Measurements from ENCODE around the gene TMOD1. TPM values are rescaled to one million over a fixed set of nuclear protein-coding genes. Genes with fewer than 3 reads are reported as not detected.
A peak's percentile ranks its signal among the peaks of the same experiment; 100 is the strongest.

TMOD1 gene
- total and polyA plus RNA-seq, 9 donors: 37.1 to 77.2 (median 64.0) TPM

DNA sequence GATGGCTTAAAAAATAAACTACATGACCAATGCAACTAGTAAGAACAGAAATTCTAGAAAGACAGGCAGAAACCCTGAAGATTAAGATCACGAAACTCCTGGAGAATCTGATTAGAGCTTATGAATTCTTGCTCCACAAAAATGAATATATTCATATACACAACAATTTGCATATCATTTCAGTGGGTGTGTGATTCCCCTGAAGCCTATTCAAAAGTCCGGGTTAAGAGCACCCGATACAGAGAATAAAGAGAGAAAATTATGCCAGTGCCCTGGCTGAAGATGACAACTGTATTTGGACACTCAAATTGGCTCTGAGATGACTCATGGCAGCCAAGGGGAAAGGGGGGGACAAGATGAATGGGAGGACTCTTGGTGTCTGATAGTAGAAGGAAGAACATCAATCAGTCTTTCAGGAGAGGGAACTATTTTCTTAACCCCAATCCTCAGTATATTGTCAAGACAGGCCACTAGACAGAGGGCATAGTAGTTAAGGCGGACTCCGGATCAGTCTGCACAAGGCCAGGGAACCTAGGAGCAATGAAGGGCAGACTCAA, 6.0 kb downstream of the TMOD1 start:
- no peaks in the 10 kb centered on the region for H3K9me3 ChIP-seq
- WGBS, 3 donors: 86 to 90% (median 87%) methylated on average over 5 of the region's 5 CpGs
- H3K27me3 ChIP-seq: no peaks in the 10 kb centered on the region
- peak in 1 of 5 donors; percentile 3 for DNase-seq
- TF ChIP-seq EP300 (IDR thresholded peaks at IDR 0.05): no peak
- TF ChIP-seq, protein P1, sequence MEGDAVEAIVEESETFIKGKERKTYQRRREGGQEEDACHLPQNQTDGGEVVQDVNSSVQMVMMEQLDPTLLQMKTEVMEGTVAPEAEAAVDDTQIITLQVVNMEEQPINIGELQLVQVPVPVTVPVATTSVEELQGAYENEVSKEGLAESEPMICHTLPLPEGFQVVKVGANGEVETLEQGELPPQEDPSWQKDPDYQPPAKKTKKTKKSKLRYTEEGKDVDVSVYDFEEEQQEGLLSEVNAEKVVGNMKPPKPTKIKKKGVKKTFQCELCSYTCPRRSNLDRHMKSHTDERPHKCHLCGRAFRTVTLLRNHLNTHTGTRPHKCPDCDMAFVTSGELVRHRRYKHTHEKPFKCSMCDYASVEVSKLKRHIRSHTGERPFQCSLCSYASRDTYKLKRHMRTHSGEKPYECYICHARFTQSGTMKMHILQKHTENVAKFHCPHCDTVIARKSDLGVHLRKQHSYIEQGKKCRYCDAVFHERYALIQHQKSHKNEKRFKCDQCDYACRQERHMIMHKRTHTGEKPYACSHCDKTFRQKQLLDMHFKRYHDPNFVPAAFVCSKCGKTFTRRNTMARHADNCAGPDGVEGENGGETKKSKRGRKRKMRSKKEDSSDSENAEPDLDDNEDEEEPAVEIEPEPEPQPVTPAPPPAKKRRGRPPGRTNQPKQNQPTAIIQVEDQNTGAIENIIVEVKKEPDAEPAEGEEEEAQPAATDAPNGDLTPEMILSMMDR (IDR thresholded peaks at IDR 0.05): no peak
- no peak for TF ChIP-seq POLR2A (IDR thresholded peaks at IDR 0.05)
- H3K4me3 ChIP-seq: no peak overlapping the region
- H3K36me3 ChIP-seq: no peaks in the 10 kb centered on the region
- intact Hi-C loops (cut with DNase I): no loop called here
- H3K27ac ChIP-seq: no peak overlapping the region
- peaks cover 18% of the 10 kb centered on the region for H3K4me1 ChIP-seq (ENCODE audit: insufficient read depth)

DNA sequence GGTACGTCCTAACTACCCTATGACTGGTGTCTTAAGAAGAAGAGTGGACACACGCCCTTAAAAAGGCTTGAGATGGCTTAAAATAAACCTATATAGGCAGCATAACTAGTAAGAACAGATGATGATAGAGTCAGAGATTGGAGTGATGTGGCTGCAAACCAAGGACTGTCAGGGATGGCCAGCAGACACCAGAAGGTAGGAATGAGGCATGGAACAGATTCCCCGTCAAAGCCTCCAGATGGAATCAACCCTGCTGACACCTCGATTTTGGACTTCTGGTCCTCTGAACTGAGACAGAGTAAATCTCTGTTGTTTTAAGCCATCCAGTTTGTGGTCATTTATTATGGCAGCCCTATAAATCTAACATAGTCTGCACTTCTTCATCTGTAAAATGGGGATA, 7.4 kb downstream of the TMOD1 start:
- Histone ChIP-seq H3K27ac (no peak overlapping the region), H3K4me1 (ENCODE audit: insufficient read depth) (peaks cover 12% of the 10 kb centered on the region), H3K27me3 (no peaks in the 10 kb centered on the region), H3K4me3 (no peak overlapping the region), H3K9me3 (no peaks in the 10 kb centered on the region), H3K36me3 (no peaks in the 10 kb centered on the region)
- intact Hi-C loops (cut with DNase I): no loop called here
- 70 to 92% (median 75%) methylated on average over 4 of the region's 4 CpGs for WGBS, 3 donors
- no peak for DNase-seq
- TF ChIP-seq POLR2A (IDR thresholded peaks at IDR 0.05): no peak
- TF ChIP-seq, protein P1 (IDR thresholded peaks at IDR 0.05): no peak
- TF ChIP-seq EP300 (IDR thresholded peaks at IDR 0.05): no peak

DNA sequence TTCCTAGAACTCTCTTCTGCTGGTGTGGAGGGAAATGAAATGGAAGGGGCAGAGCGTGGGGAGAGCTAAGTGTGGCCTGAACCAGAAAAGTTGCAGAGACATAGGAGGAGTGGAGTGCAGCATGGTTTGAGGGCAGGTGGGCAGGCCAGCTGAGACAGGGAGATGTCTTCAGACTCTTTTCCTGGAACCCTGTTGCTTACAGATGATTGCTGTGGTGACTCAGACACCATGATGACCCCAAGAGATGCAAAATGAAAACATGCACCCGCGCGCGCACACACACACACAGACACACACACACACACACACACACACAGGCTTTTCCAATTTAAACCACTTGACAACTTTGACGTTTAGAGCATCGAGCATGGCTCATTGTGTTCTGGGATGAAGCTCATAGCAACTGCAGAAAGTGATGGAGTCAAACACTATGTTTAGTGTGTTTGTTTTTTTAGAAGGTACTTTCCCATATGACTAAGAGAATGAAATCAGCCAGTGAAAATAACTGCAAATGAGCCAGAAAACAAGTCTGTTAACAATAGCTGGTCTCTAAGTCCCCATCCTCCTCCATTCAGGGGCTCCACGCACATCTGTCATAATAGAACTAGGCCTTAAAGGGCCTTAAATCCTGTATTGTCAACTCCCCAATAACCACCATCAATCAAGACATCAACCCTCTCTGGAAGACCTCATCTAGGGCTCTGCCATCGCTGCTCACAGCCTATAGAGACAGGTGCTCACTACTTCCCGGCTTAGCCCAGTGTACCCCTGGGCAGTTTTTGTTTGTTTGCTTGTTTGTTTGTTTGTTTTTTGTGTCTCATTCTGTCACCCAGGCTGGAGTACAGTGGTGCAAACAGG, 9.6 kb downstream of the TMOD1 start:
- no peak overlapping the region for H3K27ac ChIP-seq
- H3K9me3 ChIP-seq: no peaks in the 10 kb centered on the region
- H3K4me1 ChIP-seq (ENCODE audit: insufficient read depth): peaks cover 8% of the 10 kb centered on the region
- TF ChIP-seq, protein P1 (IDR thresholded peaks at IDR 0.05): no peak
- TF ChIP-seq POLR2A (IDR thresholded peaks at IDR 0.05): no peak
- TF ChIP-seq EP300 (IDR thresholded peaks at IDR 0.05): no peak
- no peak overlapping the region for H3K4me3 ChIP-seq
- H3K27me3 ChIP-seq: no peaks in the 10 kb centered on the region
- intact Hi-C loops (cut with DNase I): no loop called here
- no peaks in the 10 kb centered on the region for H3K36me3 ChIP-seq
- DNase-seq: peak in 1 of 5 donors; percentile 5
- 69 to 78% (median 70%) methylated on average over 10 of the region's 10 CpGs for WGBS, 3 donors

DNA sequence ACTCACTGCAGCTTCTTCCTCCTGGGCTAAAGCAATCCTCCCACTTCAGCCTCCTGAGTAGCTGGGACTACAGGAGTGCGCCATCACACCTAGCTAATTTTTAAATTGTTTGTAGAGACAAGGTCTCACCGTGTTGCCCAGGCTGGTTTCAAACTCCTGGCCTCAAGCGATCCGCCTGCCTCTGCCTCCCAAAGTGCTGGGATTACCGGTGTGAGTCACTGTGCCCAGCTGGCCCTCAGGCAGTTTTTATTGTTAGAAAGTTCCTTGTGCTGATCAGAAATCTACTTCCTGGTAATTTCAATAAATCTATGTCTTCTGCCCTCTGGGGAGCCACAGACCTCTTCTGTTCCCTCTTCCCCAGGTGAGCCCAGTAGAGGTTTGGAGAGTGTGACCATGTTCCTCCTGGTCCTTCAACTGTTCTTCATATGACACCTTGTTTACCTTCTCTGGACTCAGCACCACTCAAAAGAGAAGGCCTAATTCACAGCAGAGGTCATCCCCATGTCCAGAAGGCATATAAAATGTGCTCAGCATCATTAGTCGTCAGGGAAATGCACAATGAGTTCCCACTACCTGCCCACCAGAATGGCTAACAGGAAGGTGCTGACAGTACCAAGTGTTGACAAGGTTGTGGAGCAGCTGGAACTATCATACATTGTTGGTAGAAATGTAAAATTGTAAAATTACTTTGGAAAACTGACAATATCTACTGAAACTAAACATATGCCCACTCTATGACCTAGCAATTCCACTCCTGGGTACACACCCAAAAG, 10.4 kb downstream of the TMOD1 start:
- TF ChIP-seq POLR2A (IDR thresholded peaks at IDR 0.05): no peak
- TF ChIP-seq, protein P1 (IDR thresholded peaks at IDR 0.05): no peak
- no peak overlapping the region for H3K27ac ChIP-seq
- intact Hi-C loops (cut with DNase I): no loop called here
- H3K27me3 ChIP-seq: no peaks in the 10 kb centered on the region
- WGBS, 3 donors: 85 to 91% (median 88%) methylated on average over 6 of the region's 6 CpGs
- H3K4me1 ChIP-seq (ENCODE audit: insufficient read depth): peaks cover 11% of the 10 kb centered on the region
- no peaks in the 10 kb centered on the region for H3K9me3 ChIP-seq
- peak in 1 of 5 donors; percentile 2 for DNase-seq
- H3K36me3 ChIP-seq: no peaks in the 10 kb centered on the region
- no peak overlapping the region for H3K4me3 ChIP-seq
